ENCODE measurements around the gene MYOM3.
A peak's percentile ranks its signal among the peaks of the same experiment; 100 is the strongest.

The MYOM3 gene

DNA sequence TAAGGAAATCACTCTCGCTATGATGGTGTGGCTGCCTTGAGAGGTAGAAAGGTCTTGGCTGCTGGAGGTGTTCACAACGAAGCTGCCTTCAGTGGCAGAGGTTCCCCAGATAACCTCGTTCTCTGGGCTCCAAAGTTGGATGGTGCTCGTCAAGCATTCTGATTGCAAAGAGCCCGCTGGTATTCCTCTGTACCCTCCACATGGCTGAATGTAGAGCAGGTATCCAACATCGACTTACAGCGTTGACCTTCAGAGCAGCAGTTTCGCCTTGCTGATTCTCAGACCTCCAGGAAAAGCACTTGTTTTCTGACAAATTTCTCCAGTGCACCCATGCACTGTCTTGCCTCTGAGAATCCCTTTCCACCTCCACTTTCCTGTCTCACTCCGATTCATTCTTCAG is 35.3 kb upstream of the MYOM3 start:
- DNase-seq (ENCODE audit: low read depth) = no peak
- TF ChIP-seq, protein P1, sequence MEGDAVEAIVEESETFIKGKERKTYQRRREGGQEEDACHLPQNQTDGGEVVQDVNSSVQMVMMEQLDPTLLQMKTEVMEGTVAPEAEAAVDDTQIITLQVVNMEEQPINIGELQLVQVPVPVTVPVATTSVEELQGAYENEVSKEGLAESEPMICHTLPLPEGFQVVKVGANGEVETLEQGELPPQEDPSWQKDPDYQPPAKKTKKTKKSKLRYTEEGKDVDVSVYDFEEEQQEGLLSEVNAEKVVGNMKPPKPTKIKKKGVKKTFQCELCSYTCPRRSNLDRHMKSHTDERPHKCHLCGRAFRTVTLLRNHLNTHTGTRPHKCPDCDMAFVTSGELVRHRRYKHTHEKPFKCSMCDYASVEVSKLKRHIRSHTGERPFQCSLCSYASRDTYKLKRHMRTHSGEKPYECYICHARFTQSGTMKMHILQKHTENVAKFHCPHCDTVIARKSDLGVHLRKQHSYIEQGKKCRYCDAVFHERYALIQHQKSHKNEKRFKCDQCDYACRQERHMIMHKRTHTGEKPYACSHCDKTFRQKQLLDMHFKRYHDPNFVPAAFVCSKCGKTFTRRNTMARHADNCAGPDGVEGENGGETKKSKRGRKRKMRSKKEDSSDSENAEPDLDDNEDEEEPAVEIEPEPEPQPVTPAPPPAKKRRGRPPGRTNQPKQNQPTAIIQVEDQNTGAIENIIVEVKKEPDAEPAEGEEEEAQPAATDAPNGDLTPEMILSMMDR (IDR thresholded peaks at IDR 0.05; ENCODE audit: control insufficient read depth, insufficient read depth, low read depth, low read length, missing control alignments) = no peak
- H3K4me3 ChIP-seq (ENCODE audit: control insufficient read depth, low read depth, low read length) = no peak overlapping the region

DNA sequence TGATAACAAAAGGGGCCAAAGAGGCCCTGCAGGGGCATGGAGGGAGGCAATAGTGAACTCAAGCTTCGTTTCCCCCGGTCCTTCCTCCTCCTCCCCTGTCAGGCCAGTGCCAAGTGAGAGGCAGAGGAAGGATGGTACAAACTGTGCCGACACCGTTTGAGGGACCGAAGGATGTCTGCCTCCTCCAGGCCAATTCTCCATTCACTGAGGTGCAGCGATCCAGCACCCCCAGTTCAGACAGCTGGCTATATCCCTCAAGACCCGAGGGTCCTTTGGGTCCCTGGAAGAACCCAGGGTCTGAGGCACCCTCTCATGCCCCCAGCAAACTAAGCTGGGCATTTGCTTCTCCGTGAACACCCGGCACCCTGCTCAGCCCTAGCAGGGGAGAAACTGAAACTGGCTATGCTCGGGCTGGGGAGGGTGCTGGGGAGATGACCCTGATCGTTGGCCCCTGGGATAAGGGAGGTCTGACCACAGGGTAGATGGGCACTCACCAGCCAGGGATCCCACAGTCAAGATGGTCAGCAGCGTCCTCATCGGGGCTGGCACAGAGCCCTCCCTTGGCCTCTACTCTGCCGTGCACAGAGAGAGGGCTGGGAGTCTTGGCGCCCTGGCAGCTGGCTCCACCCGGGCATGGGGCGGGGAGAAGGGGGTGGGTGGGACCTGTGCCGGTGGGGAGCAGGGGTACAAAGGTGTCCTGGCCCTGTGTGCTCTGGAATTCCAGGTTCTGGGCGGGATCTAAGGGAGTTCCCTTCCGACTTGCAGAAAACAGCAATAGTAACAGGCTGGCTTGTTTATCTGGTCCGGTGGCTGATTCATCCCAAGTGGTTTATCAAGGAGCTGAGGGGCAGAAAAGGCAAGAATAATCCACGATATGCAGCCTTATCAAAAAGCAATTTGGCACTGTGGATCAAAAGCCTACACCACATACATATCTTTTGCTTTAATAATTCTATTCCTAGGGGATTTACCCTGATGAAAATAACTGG is 30.9 kb upstream of the MYOM3 start, which contains the start of gene IL22RA1:
Gene IL22RA1 (minus strand): TSS at position 595 of the 989 bp plus-strand sequence. CDS start 58 bp downstream, at position 537.
- DNase-seq (ENCODE audit: low read depth) = no peak
- TF ChIP-seq, protein P1 (IDR thresholded peaks at IDR 0.05; ENCODE audit: control insufficient read depth, insufficient read depth, low read depth, low read length, missing control alignments) = no peak
- peak within 1 kb of the TSS; percentile 40 for H3K4me3 ChIP-seq (ENCODE audit: control insufficient read depth, low read depth, low read length)

DNA sequence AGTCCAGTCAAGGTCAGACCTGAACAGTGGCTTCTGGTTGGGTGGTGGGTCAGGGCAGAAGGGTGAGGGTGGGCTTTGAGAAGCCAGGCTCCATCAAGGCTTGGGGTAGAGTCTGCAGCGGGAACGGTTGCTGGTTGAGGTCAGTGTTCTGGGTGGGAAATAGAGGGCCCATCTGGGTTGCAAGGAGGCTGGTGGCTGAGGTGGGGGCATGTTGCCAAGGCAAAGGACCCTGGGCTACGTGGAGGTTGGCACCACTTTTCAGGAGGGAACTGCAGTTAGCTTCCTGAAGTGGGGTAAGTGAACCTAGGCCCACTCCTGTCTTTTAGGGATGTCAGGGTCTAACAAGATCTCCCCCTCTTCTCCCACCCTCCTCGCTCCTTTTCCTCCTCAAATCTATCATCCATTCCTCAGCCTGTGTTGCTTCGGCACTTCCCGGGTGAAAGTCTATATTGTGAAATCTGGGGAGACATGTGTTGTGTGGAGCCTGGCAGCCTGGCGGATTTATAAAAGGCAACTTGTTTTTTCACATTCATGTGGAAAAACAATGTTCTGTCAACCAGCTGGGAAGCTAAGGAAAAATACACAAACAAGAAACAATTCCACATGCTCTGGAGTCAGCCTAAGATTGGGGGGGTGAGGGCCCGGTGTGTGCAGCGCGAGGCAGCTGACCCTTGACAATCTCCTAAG is 29.5 kb upstream of the MYOM3 start:
- no peak overlapping the region for H3K4me3 ChIP-seq (ENCODE audit: control insufficient read depth, low read depth, low read length)
- TF ChIP-seq, protein P1 (IDR thresholded peaks at IDR 0.05; ENCODE audit: control insufficient read depth, insufficient read depth, low read depth, low read length, missing control alignments) = no peak
- no peak for DNase-seq (ENCODE audit: low read depth)

DNA sequence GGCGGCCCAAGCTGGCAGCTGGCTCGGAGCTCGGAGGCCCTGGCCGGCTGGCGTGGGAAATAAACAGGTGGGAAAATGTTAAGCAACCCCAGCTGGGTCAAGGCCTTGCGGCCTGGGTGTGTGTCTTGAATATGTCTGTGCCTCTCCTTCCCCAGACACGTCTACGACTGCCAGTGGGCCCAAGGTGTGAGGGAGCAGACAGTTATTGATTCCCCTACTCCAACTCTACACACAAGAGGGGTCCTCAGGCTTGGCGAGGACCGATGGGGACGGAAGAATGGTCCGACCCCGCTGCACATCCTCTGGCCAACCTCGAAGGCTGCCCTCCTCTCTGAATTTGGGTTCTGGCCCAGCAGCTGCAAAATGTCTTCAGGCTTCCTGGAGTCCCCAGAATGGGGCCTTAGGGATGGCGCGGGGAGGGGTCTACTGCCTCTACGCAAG is 28.8 kb upstream of the MYOM3 start:
- H3K4me3 ChIP-seq (ENCODE audit: control insufficient read depth, low read depth, low read length) = no peak overlapping the region
- TF ChIP-seq, protein P1 (IDR thresholded peaks at IDR 0.05; ENCODE audit: control insufficient read depth, insufficient read depth, low read depth, low read length, missing control alignments) = no peak
- DNase-seq (ENCODE audit: low read depth) = no peak

DNA sequence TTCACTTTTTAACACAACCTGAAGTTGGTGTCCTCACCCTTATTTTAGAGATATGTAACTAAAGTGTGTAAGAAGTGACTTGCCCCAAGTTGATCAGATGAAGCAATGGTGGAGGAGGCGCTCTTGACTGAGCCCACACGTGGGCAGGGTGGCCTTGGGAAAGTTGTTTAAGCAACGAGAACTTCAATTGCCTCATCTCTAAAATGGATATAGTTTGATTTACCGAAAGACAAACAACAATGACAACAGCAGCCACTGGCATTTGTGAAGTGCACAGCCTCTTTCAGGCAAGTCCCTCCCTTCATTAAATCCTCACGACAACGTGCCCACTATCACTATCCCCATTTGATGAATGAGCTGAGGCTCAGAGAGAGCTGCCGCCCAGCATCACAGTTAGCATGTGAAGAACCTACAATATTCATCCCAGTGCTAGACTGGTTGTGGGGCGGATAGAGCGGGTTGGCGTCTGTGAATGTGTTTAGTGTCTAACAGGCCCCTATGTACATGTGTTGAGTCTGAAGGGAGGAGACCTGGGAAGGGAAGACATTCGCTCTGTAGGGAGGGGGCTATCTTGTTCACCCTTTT is 28.0 kb upstream of the MYOM3 start:
- DNase-seq (ENCODE audit: low read depth) = no peak
- no peak overlapping the region for H3K4me3 ChIP-seq (ENCODE audit: control insufficient read depth, low read depth, low read length)
- TF ChIP-seq, protein P1 (IDR thresholded peaks at IDR 0.05; ENCODE audit: control insufficient read depth, insufficient read depth, low read depth, low read length, missing control alignments) = no peak

DNA sequence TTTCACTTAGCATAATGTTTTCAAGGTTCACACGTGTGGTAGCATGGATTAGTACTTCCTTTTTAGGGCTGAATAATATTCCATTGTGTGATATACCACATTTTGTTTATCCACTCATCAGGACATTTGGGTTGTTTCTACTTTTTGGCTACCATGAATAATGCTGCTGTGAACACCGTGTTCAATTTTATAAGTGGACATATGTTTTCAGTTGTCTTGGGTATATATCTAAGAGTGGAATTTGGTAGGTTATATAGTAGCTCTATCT is 27.2 kb upstream of the MYOM3 start:
- H3K4me3 ChIP-seq (ENCODE audit: control insufficient read depth, low read depth, low read length) = no peak overlapping the region
- TF ChIP-seq, protein P1 (IDR thresholded peaks at IDR 0.05; ENCODE audit: control insufficient read depth, insufficient read depth, low read depth, low read length, missing control alignments) = no peak
- no peak for DNase-seq (ENCODE audit: low read depth)

Data from AG09309 (cell line).